K562 (cell line): ENCODE data around the gene PPP1R15A. TPM values are rescaled to one million over a fixed set of nuclear protein-coding genes. Genes with fewer than 3 reads are reported as not detected.
A peak's percentile ranks its signal among the peaks of the same experiment; 100 is the strongest.

Experiments
- CBFA2T2 ChIP-seq: fragments of 450-650 bp; conservative IDR thresholded peaks from 2 replicates; pipeline ENCODE4 v1.6.1; 2017; ENCODE audit warnings: mild to moderate bottlenecking
- CTCFL ChIP-seq: IDR thresholded peaks from 2 replicates; pipeline ENCODE4 v1.6.1; 2011; ENCODE audit warnings: borderline replicate concordance, low read depth, mild to moderate bottlenecking, moderate library complexity, low read length; ENCODE audit not compliant: insufficient read depth, poor library complexity, severe bottlenecking
- E2F8 ChIP-seq: fragments of 450-650 bp; IDR thresholded peaks from 2 replicates; pipeline ENCODE4 v1.7.1; 2018; ENCODE audit warnings: mild to moderate bottlenecking, low read depth; ENCODE audit not compliant: partially characterized antibody
- HDAC8 ChIP-seq: fragments of 450-650 bp; IDR thresholded peaks from 2 replicates; pipeline ENCODE4 v1.6.1; 2016; ENCODE audit warnings: mild to moderate bottlenecking, missing genetic modification characterization, moderate library complexity, missing compliant biosample characterization
- JUND ChIP-seq, 2 experiments: IDR thresholded peaks; 2 replicates in 1 of 2; 3 replicates in 1 of 2; pipeline ENCODE4 v1.6.1; 2011; ENCODE audit warnings: borderline replicate concordance in 2 of 2, low read depth in 2 of 2, low read length in 2 of 2, improper control_type of control experiment in 1 of 2, missing biosample characterization in 1 of 2, missing genetic modification characterization in 1 of 2, missing genetic modification reagents in 1 of 2
- NUFIP1 ChIP-seq: fragments of 450-650 bp; IDR thresholded peaks from 2 replicates; pipeline ENCODE4 v1.6.1; 2018; ENCODE audit not compliant: partially characterized antibody
- PHB2 ChIP-seq: fragments of 450-650 bp; IDR thresholded peaks from 2 replicates; pipeline ENCODE4 v1.6.1; 2017; ENCODE audit warnings: low read depth
- REST ChIP-seq, 2 experiments: fragments of 450-650 bp; formaldehyde crosslinking in 1 of 2; IDR thresholded peaks; 2 replicates each; pipeline versions ENCODE4 v1.4.0 to v1.6.1; 2014 to 2020; ENCODE audit warnings: mild to moderate bottlenecking in 2 of 2, borderline replicate concordance in 1 of 2, low read depth in 1 of 2
- TRIM28 ChIP-seq: fragments of 450-650 bp; IDR thresholded peaks from 2 replicates; pipeline ENCODE4 v1.6.1; 2017
- ZNF398 ChIP-seq: fragments of 250-450 bp; sonication (Bioruptor Pico); IDR thresholded peaks from 2 replicates; pipeline ENCODE4 v1.8.0; 2021; ENCODE audit warnings: moderate library complexity, mild to moderate bottlenecking, inconsistent platforms
- polyA plus RNA-seq, 8 experiments: library from polyadenylated mRNA; depleted of rRNA in 4 of 8; stranded (reverse) in 5 of 8; unstranded in 3 of 8; fragments of >200 nt; fragmentation: Nextera tagmentation in 2 of 8; fragmentation: Illumina TruSeq in 1 of 8; extraction: Ambion mirVana in 2 of 8; extraction: Trizol in 1 of 8; gene quantifications; 2 replicates each; pipeline versions ENCODE4 v1.2.1 to v1.2.3, GENCODE V29; 2011 to 2014; ENCODE audit warnings: inconsistent platforms in 1 of 8, missing spikeins in 1 of 8
- total RNA-seq, 7 experiments: library from RNA; depleted of rRNA in 6 of 7; stranded (reverse); fragments of >200 nt in 6 of 7; fragmentation: Illumina TruSeq in 2 of 7; extraction: Trizol in 2 of 7; gene quantifications; 2 replicates each; pipeline versions ENCODE4 v1.2.1 to v1.2.3, GENCODE V29; 2011 to 2021; ENCODE audit warnings: low replicate concordance in 1 of 7

Gene PPP1R15A
- total and polyA plus RNA-seq, 9 of the 15 experiments (the other 6 are each of a cell fraction or from before 2014, with no cell fraction given) = 0.42 to 73.7 (median 44.0) TPM

- TF ChIP-seq CTCFL (no peak), E2F8 (peak; percentile 17), HDAC8 (tag) (0 out of 2 replicates have a peak, but pooled peaks have one; percentile 38), TRIM28 (0 out of 2 replicates have a peak, but pooled peaks have one; percentile 26), ZNF398 (CRISPR knock-in tag) (no peak), JUND (IDR thresholded peaks at IDR 0.05; ENCODE audit: borderline replicate concordance, low read depth, low read length) (peak; percentile 77), JUND (tag; IDR thresholded peaks at IDR 0.05; ENCODE audit: borderline replicate concordance, low read depth, low read length) (peak; percentile 68; the same call in 1 of the 3 replicates), PHB2 (no peak), CBFA2T2 (peak; percentile 47; the same call in 1 of the 2 replicates), REST (IDR thresholded peaks at IDR 0.05; ENCODE audit: borderline replicate concordance) (no peak), REST (CRISPR knock-in tag; IDR thresholded peaks at IDR 0.05; ENCODE audit: low read depth) (peak; percentile 70; the same call in 1 of the 2 replicates), NUFIP1 (no peak)
These were observed at the start of gene PPP1R15A (continued) for GRCh38 chr19:48872182-48872883.
